ENCODE measurements around the gene TMEM269. TPM values are rescaled to one million over a fixed set of nuclear protein-coding genes. Genes with fewer than 3 reads are reported as not detected.

Gene TMEM269
- total and polyA plus RNA-seq, 8 donors, result 0.03 to 0.55 TPM; not detected in 6

GRCh38 chr1:42736571-42737200 is 48.1 kb upstream of the TMEM269 start:
- no peak overlapping the region for H3K4me3 ChIP-seq
- no peaks in the 10 kb centered on the region for H3K9me3 ChIP-seq
- H3K27ac ChIP-seq, result no peak overlapping the region
- WGBS, 5 donors, result 84 to 97% (median 90%) methylated on average over 8 of the region's 8 CpGs
- H3K27me3 ChIP-seq, result no peaks in the 10 kb centered on the region
- peaks cover 0 to 15% (median 0%) of the 10 kb centered on the region in 4 donors for H3K4me1 ChIP-seq
- DNase-seq, result no peak
- intact Hi-C loops (cut with DNase I; ENCODE audit: low total_unique reads), result no loop called here
- no peaks in the 10 kb centered on the region for H3K36me3 ChIP-seq
- TF ChIP-seq EP300 (IDR thresholded peaks at IDR 0.05) (no peak), POLR2AphosphoS5 (IDR thresholded peaks at IDR 0.05) (no peak), POLR2A (IDR thresholded peaks at IDR 0.05) (no peak)
- TF ChIP-seq, protein P1, sequence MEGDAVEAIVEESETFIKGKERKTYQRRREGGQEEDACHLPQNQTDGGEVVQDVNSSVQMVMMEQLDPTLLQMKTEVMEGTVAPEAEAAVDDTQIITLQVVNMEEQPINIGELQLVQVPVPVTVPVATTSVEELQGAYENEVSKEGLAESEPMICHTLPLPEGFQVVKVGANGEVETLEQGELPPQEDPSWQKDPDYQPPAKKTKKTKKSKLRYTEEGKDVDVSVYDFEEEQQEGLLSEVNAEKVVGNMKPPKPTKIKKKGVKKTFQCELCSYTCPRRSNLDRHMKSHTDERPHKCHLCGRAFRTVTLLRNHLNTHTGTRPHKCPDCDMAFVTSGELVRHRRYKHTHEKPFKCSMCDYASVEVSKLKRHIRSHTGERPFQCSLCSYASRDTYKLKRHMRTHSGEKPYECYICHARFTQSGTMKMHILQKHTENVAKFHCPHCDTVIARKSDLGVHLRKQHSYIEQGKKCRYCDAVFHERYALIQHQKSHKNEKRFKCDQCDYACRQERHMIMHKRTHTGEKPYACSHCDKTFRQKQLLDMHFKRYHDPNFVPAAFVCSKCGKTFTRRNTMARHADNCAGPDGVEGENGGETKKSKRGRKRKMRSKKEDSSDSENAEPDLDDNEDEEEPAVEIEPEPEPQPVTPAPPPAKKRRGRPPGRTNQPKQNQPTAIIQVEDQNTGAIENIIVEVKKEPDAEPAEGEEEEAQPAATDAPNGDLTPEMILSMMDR (IDR thresholded peaks at IDR 0.05), result no peak

- intact Hi-C loops (cut with DNase I; ENCODE audit: low total_unique reads), result no loop called here
- Histone ChIP-seq H3K9me3 (no peaks in the 10 kb centered on the region), H3K27me3 (no peaks in the 10 kb centered on the region), H3K4me3 (no peak overlapping the region), H3K4me1 (peaks cover 0 to 15% (median 0%) of the 10 kb centered on the region in 4 donors), H3K36me3 (no peaks in the 10 kb centered on the region), H3K27ac (no peak overlapping the region)
- WGBS, 5 donors, result 34 to 42% (median 39%) methylated on average over 5 of the region's 5 CpGs
- TF ChIP-seq, protein P1 (IDR thresholded peaks at IDR 0.05), result peak in 1 of 7 experiments; percentile 10
- TF ChIP-seq POLR2AphosphoS5 (IDR thresholded peaks at IDR 0.05) (peak in 1 of 3 donors; percentile 15), EP300 (IDR thresholded peaks at IDR 0.05) (no peak), POLR2A (IDR thresholded peaks at IDR 0.05) (no peak)
- peak in 1 of 2 donors; percentile 88 for DNase-seq
These were observed 47.5 kb upstream of the TMEM269 start for GRCh38 chr1:42737257-42737656.

GRCh38 chr1:42737986-42738677 is 46.7 kb upstream of the TMEM269 start:
- Histone ChIP-seq H3K4me3 (no peak overlapping the region), H3K27ac (no peak overlapping the region), H3K36me3 (no peaks in the 10 kb centered on the region), H3K27me3 (no peaks in the 10 kb centered on the region), H3K9me3 (no peaks in the 10 kb centered on the region), H3K4me1 (peaks cover 0 to 15% (median 0%) of the 10 kb centered on the region in 4 donors)
- TF ChIP-seq, protein P1 (IDR thresholded peaks at IDR 0.05), result no peak
- TF ChIP-seq EP300 (IDR thresholded peaks at IDR 0.05) (no peak), POLR2AphosphoS5 (IDR thresholded peaks at IDR 0.05) (no peak), POLR2A (IDR thresholded peaks at IDR 0.05) (no peak)
- intact Hi-C loops (cut with DNase I; ENCODE audit: low total_unique reads), result no loop called here
- WGBS, 5 donors, result 89 to 94% (median 92%) methylated on average over 13 to 21 of the region's 21 CpGs
- no peak for DNase-seq

- no peak overlapping the region for H3K4me3 ChIP-seq
- DNase-seq, result no peak
- no peaks in the 10 kb centered on the region for H3K27me3 ChIP-seq
- 83 to 91% (median 86%) methylated on average over 4 to 8 of the region's 8 CpGs for WGBS, 5 donors
- intact Hi-C loops (cut with DNase I; ENCODE audit: low total_unique reads), result no loop called here
- H3K27ac ChIP-seq, result no peak overlapping the region
- H3K4me1 ChIP-seq, result peaks cover 0 to 15% (median 0%) of the 10 kb centered on the region in 4 donors
- no peaks in the 10 kb centered on the region for H3K9me3 ChIP-seq
- TF ChIP-seq EP300 (IDR thresholded peaks at IDR 0.05), result no peak
- no peak for TF ChIP-seq POLR2A (IDR thresholded peaks at IDR 0.05)
- TF ChIP-seq, protein P1 (IDR thresholded peaks at IDR 0.05), result no peak
- TF ChIP-seq POLR2AphosphoS5 (IDR thresholded peaks at IDR 0.05), result no peak
- H3K36me3 ChIP-seq, result no peaks in the 10 kb centered on the region
These were observed 46.0 kb upstream of the TMEM269 start for GRCh38 chr1:42738678-42739226.

All from stomach (tissue), 9 donors.